Mesendoderm (in vitro differentiated cells): Measurements from ENCODE around the gene RAP1GAP2.

Experiments
- DNase-seq: peaks from one replicate; pipeline ENCODE4 v3.0.0; 2013
- H2AK5ac ChIP-seq: 2 replicates; pipeline ENCODE4 v1.6.1; 2013; ENCODE audit warnings: low read length, inconsistent platforms
- H2BK120ac ChIP-seq: 2 replicates; pipeline ENCODE4 v1.6.1; 2013; ENCODE audit warnings: low read depth, mild to moderate bottlenecking, low read length, moderate library complexity, mixed read lengths
- H2BK15ac ChIP-seq: replicated peaks from 2 replicates; pipeline ENCODE4 v1.6.1; 2013; ENCODE audit warnings: low read depth, mild to moderate bottlenecking, moderate library complexity
- H2BK5ac ChIP-seq: 2 replicates; pipeline ENCODE4 v1.6.1; 2013; ENCODE audit warnings: low read length, inconsistent platforms
- H3K18ac ChIP-seq: 2 replicates; pipeline ENCODE4 v1.6.1; 2013; ENCODE audit warnings: mild to moderate bottlenecking, low read length, mixed read lengths
- H3K23ac ChIP-seq: one replicate; pipeline ENCODE4 v1.6.1; 2013; ENCODE audit warnings: low read length
- H3K27ac ChIP-seq: 2 replicates; pipeline ENCODE4 v1.5.1; 2013; ENCODE audit warnings: low read depth, mild to moderate bottlenecking, inconsistent platforms, low read length, moderate library complexity
- H3K27me3 ChIP-seq: 2 replicates; pipeline ENCODE4 v1.6.1; 2013; ENCODE audit warnings: low read length, control low read depth, mild to moderate bottlenecking, inconsistent platforms; ENCODE audit not compliant: insufficient read depth, poor library complexity
- H3K36me3 ChIP-seq: 2 replicates; pipeline ENCODE4 v1.6.1; 2013; ENCODE audit warnings: low read length, inconsistent platforms; ENCODE audit not compliant: control insufficient read depth, insufficient read depth
- H3K4ac ChIP-seq: one replicate; pipeline ENCODE4 v1.6.1; 2013; ENCODE audit warnings: low read depth, mild to moderate bottlenecking, low read length, moderate library complexity
- H3K4me1 ChIP-seq: 2 replicates; pipeline ENCODE4 v1.6.1; 2013; ENCODE audit warnings: low read depth, low read length, inconsistent platforms; ENCODE audit not compliant: control insufficient read depth
- H3K4me2 ChIP-seq: 2 replicates; pipeline ENCODE4 v1.6.1; 2013; ENCODE audit warnings: low read length
- H3K4me3 ChIP-seq: 2 replicates; pipeline ENCODE4 v1.5.1; 2013; ENCODE audit warnings: mild to moderate bottlenecking, low read length
- H3K56ac ChIP-seq: one replicate; pipeline ENCODE4 v1.6.1; 2013; ENCODE audit warnings: low read length
- H3K79me1 ChIP-seq: 2 replicates; pipeline ENCODE4 v1.6.1; 2013; ENCODE audit warnings: low read length, inconsistent platforms
- H3K79me2 ChIP-seq: 2 replicates; pipeline ENCODE4 v1.6.1; 2013; ENCODE audit warnings: mild to moderate bottlenecking, low read length; ENCODE audit not compliant: control insufficient read depth, insufficient read depth
- H3K9ac ChIP-seq: 2 replicates; pipeline ENCODE4 v1.6.1; 2013; ENCODE audit warnings: low read length, inconsistent platforms
- H4K5ac ChIP-seq: one replicate; pipeline ENCODE4 v1.6.1; 2013; ENCODE audit warnings: low read length
- H4K8ac ChIP-seq: one replicate; pipeline ENCODE4 v1.6.1; 2013; ENCODE audit warnings: low read depth, mild to moderate bottlenecking, control low read depth, low read length, moderate library complexity
- WGBS: extraction: QIAGEN DNeasy Blood & Tissue Kit; methylation state at CpG from one replicate; pipeline ENCODE4 v1.1.7; 2013; ENCODE audit warnings: low lambda C conversion rate, missing lambda C conversion rate; ENCODE audit not compliant: insufficient coverage; ENCODE audit errors: extremely low coverage; 5-methylcytosine and 5-hydroxymethylcytosine counted together

Gene RAP1GAP2

DNA sequence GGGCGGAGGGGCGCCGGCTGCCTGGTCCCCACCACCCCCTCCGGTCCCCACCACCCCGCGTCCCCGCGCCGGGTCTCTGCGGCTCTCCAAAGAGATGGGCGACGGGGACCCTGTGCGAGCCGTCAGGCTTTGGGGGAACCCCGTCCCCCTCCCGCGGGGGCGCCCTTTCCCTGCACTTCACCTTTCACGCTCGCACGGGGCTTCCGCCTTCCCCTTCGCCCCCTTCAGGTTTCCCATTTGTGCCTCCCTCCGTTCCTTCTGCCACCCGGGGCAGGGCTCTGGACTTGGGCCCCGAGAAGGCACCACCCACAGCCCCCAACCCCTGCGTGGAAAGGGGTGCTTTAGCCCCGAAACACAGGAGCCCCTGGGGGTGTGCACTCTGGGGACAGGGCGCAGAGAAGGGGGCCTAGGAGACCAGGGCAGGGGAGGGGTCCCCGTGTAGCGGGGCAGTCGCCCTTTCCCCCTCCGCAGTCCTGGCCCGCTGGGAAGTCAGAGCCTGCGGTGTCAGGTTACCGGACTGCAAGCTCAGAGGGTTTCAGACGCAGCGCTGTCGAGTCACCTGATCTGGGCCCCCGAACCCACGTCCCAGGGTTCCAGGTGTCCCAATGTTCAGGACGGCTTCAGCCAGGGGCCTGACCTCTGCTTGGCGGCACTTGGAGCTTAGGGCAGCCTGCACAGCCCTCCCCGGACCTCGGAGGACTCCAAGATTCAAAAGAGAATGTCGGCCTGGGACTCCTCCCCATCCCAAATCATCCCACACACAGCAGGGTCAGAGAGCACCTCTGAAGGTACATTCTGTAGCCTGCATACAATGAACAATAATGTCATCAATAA, 40.1 kb upstream of the RAP1GAP2 start:
- H3K4me2 ChIP-seq = peak overlapping the region; percentile 92
- peaks cover 2% of the 10 kb centered on the region for H3K27me3 ChIP-seq
- peak overlapping the region; percentile 31 for H3K18ac ChIP-seq
- no CpG with 5 or more reads among the region's 46 CpGs for WGBS
- peak overlapping the region; percentile 33 for H3K4me3 ChIP-seq
- no peaks in the 10 kb centered on the region for H3K36me3 ChIP-seq
- no peak overlapping the region for H2BK15ac ChIP-seq
- H3K4me1 ChIP-seq = no peaks in the 10 kb centered on the region
- H3K27ac ChIP-seq = no peak overlapping the region
- no peak overlapping the region for H4K5ac ChIP-seq
- no peak overlapping the region for H2BK5ac ChIP-seq
- H3K79me1 ChIP-seq = no peaks in the 10 kb centered on the region
- peak overlapping the region; percentile 58 for H3K56ac ChIP-seq
- no peak overlapping the region for H2BK120ac ChIP-seq
- no peak overlapping the region for H3K23ac ChIP-seq
- H4K8ac ChIP-seq = no peak overlapping the region
- no peak overlapping the region for H2AK5ac ChIP-seq
- DNase-seq = peak; percentile 73
- H3K4ac ChIP-seq = no peak overlapping the region
- H3K9ac ChIP-seq = peak overlapping the region; percentile 40
- H3K79me2 ChIP-seq = no peaks in the 10 kb centered on the region

DNA sequence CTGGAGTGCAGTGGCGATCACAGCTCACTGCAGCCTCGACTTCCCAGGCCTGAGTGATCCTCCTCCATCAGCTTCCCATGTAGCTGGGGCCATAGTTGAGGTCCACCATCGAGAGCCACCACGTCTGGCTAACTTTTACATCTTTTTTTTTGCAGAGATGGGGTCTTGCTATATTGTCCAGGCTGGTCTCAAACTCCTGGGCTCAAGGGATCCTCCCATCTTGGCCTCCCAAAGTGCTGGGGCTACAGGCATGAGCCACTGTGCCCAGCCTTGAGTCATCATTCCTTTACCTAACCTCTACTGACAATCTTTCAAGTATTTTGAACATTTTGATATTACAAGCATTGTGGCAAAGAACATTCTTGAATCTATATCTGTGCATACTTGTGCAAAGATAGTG, 37.4 kb upstream of the RAP1GAP2 start:
- no peak overlapping the region for H3K4me2 ChIP-seq
- no peak overlapping the region for H4K5ac ChIP-seq
- H3K23ac ChIP-seq = no peak overlapping the region
- no peak overlapping the region for H2BK5ac ChIP-seq
- no peaks in the 10 kb centered on the region for H3K4me1 ChIP-seq
- H3K79me2 ChIP-seq = no peaks in the 10 kb centered on the region
- DNase-seq = no peak
- H2BK15ac ChIP-seq = no peak overlapping the region
- no peak overlapping the region for H3K27ac ChIP-seq
- H3K36me3 ChIP-seq = no peaks in the 10 kb centered on the region
- H3K79me1 ChIP-seq = no peaks in the 10 kb centered on the region
- no peak overlapping the region for H3K56ac ChIP-seq
- no peak overlapping the region for H2AK5ac ChIP-seq
- H4K8ac ChIP-seq = no peak overlapping the region
- H3K27me3 ChIP-seq = no peaks in the 10 kb centered on the region
- WGBS = no CpG with 5 or more reads among the region's 4 CpGs
- H2BK120ac ChIP-seq = no peak overlapping the region
- no peak overlapping the region for H3K4ac ChIP-seq
- no peak overlapping the region for H3K9ac ChIP-seq
- no peak overlapping the region for H3K18ac ChIP-seq
- no peak overlapping the region for H3K4me3 ChIP-seq

DNA sequence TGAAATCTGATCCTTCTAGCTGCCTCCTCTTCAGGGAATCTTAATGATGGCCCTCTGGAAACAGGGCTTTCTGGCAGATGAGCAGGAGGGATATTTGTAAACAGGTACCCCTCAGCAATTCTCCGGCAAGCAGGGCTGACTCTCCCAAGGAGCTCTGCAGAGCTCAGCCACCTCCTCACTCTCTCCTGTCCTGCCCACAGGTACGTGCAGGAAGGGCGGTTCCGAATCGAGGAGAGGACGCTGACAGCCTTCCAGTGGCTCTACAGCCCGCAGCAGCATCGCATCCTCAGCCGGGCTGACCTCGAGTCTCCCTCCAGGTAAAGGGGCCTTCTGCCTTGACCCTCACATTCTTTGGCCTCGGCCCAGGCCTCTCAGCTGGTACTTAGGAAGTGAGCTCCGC, 26.1 kb upstream of the RAP1GAP2 start:
- Histone ChIP-seq H3K18ac (no peak overlapping the region), H4K5ac (no peak overlapping the region), H2BK120ac (no peak overlapping the region), H3K4me2 (no peak overlapping the region), H3K4me3 (no peak overlapping the region), H2AK5ac (no peak overlapping the region), H3K79me1 (no peaks in the 10 kb centered on the region), H4K8ac (no peak overlapping the region), H3K27me3 (no peaks in the 10 kb centered on the region), H3K4me1 (no peaks in the 10 kb centered on the region), H3K9ac (no peak overlapping the region), H3K36me3 (no peaks in the 10 kb centered on the region), H3K27ac (no peak overlapping the region), H3K23ac (no peak overlapping the region), H3K79me2 (no peaks in the 10 kb centered on the region), H3K56ac (no peak overlapping the region), H2BK15ac (no peak overlapping the region), H3K4ac (no peak overlapping the region), H2BK5ac (no peak overlapping the region)
- no peak for DNase-seq
- no CpG with 5 or more reads among the region's 12 CpGs for WGBS

DNA sequence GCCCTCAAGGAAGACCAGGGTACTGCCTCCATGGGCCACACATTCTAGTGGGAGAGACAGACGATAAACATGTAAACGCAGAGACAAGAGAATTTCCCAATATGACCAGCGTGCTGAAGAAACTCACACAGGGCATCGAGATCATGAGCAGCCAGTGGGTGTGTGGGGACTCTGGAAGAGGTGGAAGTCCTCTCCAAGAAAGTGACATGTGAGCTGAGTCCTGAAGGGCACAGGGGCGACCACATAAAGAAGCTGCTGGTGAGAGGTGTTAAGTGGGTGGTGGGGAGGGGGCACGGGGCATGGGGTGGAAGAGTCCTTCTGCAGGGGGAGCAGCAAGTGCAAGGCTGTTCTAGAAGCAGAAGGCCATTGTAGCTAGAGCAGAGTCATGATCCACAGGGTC, 21.0 kb upstream of the RAP1GAP2 start:
- no peak overlapping the region for H2AK5ac ChIP-seq
- no peak overlapping the region for H4K8ac ChIP-seq
- no peaks in the 10 kb centered on the region for H3K79me1 ChIP-seq
- DNase-seq = no peak
- no peak overlapping the region for H3K27ac ChIP-seq
- no peaks in the 10 kb centered on the region for H3K36me3 ChIP-seq
- H3K4ac ChIP-seq = no peak overlapping the region
- no peak overlapping the region for H2BK15ac ChIP-seq
- no peak overlapping the region for H3K56ac ChIP-seq
- no peak overlapping the region for H3K23ac ChIP-seq
- H3K18ac ChIP-seq = no peak overlapping the region
- H3K79me2 ChIP-seq = no peaks in the 10 kb centered on the region
- no peak overlapping the region for H2BK5ac ChIP-seq
- peaks cover 2% of the 10 kb centered on the region for H3K27me3 ChIP-seq
- no peak overlapping the region for H4K5ac ChIP-seq
- no CpG with 5 or more reads among the region's 6 CpGs for WGBS
- no peak overlapping the region for H3K4me3 ChIP-seq
- H3K4me1 ChIP-seq = peaks cover 2% of the 10 kb centered on the region
- no peak overlapping the region for H3K4me2 ChIP-seq
- H2BK120ac ChIP-seq = no peak overlapping the region
- H3K9ac ChIP-seq = no peak overlapping the region

DNA sequence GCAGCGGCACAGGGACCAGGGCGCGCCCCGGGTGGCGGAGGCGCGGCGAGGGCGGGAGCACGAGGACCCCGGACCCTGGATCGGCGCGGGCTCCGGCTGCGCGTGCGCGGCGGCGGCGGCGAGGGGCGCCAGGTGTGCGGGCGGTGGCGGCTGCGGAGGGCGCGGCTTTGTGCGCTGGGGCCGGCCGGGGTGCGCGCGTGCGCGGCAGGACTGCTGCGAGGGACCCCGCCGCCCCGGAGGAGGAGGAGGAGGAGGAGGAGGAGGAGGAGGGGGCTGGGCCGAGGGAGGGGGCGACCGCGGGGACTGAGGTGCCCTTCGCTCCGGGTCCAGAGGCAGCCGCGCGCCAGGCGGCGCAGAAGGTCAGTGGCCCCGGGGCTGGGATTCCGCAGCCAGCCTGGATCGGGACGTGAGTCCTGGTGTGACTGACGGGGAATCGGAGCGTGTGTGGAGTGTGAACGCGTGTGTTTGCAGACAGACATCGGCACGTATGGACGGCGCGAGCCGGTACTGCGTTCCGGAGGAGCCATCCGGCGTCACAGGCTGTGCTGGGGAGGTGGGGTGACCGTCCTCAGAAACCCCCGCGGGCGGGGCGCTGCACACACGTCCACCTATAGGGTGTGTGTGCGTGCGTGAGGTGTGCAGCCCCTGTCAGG, 19.5 kb upstream of the RAP1GAP2 start:
- Histone ChIP-seq H3K23ac (no peak overlapping the region), H3K18ac (peak overlapping the region; percentile 35), H3K4ac (no peak overlapping the region), H2BK15ac (no peak overlapping the region), H3K4me2 (peak overlapping the region; percentile 100), H3K56ac (peak overlapping the region; percentile 96), H2BK120ac (no peak overlapping the region), H3K27ac (no peak overlapping the region), H3K79me1 (no peaks in the 10 kb centered on the region), H4K8ac (no peak overlapping the region), H4K5ac (no peak overlapping the region), H2AK5ac (no peak overlapping the region), H3K4me1 (peaks cover 2% of the 10 kb centered on the region), H3K79me2 (no peaks in the 10 kb centered on the region), H3K9ac (peak overlapping the region; percentile 70), H2BK5ac (no peak overlapping the region), H3K36me3 (no peaks in the 10 kb centered on the region), H3K4me3 (peak overlapping the region; percentile 44), H3K27me3 (peaks cover 2% of the 10 kb centered on the region)
- DNase-seq = peak; percentile 33
- no CpG with 5 or more reads among the region's 80 CpGs for WGBS
